ENCODE measurements around the gene UAP1L1.

The UAP1L1 gene

GRCh38 chr9:137084526-137084925, 7.2 kb downstream of the UAP1L1 start:
- H2AFZ ChIP-seq (ENCODE audit: low read depth) = no peak overlapping the region
- TF ChIP-seq CTCF (conservative IDR thresholded peaks at IDR 0.05; ENCODE audit: low read depth, low read length) = no peak
- no peak overlapping the region for H3K4me2 ChIP-seq
- no peak overlapping the region for H3K9ac ChIP-seq
- no peaks in the 10 kb centered on the region for H3K79me2 ChIP-seq (ENCODE audit: insufficient read depth, low read depth)
- peaks cover 17% of the 10 kb centered on the region for H3K4me1 ChIP-seq (ENCODE audit: low read depth, poor library complexity, severe bottlenecking)
- H4K20me1 ChIP-seq (ENCODE audit: insufficient read depth) = no peaks in the 10 kb centered on the region
- no peak overlapping the region for H3K27ac ChIP-seq
- H3K36me3 ChIP-seq (ENCODE audit: insufficient read depth) = no peaks in the 10 kb centered on the region
- no peaks in the 10 kb centered on the region; the same call in 1 of the 2 replicates for H3K27me3 ChIP-seq (ENCODE audit: insufficient read depth, low read depth)
- no peak overlapping the region for H3K4me3 ChIP-seq (IDR thresholded peaks at IDR 0.05; ENCODE audit: insufficient read depth, low read depth, low read length)

GRCh38 chr9:137085920-137086530, 8.7 kb downstream of the UAP1L1 start:
- Histone ChIP-seq H3K9ac (peak overlapping the region; percentile 95), H2AFZ (ENCODE audit: low read depth) (peak overlapping the region; percentile 83), H3K4me1 (ENCODE audit: low read depth, poor library complexity, severe bottlenecking) (peaks cover 17% of the 10 kb centered on the region), H3K27ac (peak overlapping the region; percentile 81), H3K36me3 (ENCODE audit: insufficient read depth) (no peaks in the 10 kb centered on the region), H4K20me1 (ENCODE audit: insufficient read depth) (no peaks in the 10 kb centered on the region), H3K27me3 (ENCODE audit: insufficient read depth, low read depth) (no peaks in the 10 kb centered on the region), H3K4me2 (peak overlapping the region; percentile 92), H3K79me2 (ENCODE audit: insufficient read depth, low read depth) (no peaks in the 10 kb centered on the region), H3K4me3 (IDR thresholded peaks at IDR 0.05; ENCODE audit: insufficient read depth, low read depth, low read length) (no peak overlapping the region)
- no peak for TF ChIP-seq CTCF (conservative IDR thresholded peaks at IDR 0.05; ENCODE audit: low read depth, low read length)

- no peaks in the 10 kb centered on the region for H3K27me3 ChIP-seq (ENCODE audit: insufficient read depth, low read depth)
- no peak for TF ChIP-seq CTCF (conservative IDR thresholded peaks at IDR 0.05; ENCODE audit: low read depth, low read length)
- peak within 1 kb of the TSS; percentile 97 for H3K4me2 ChIP-seq
- peaks cover 17% of the 10 kb centered on the region for H3K4me1 ChIP-seq (ENCODE audit: low read depth, poor library complexity, severe bottlenecking)
- H3K27ac ChIP-seq = peak within 1 kb of the TSS; percentile 81
- H2AFZ ChIP-seq (ENCODE audit: low read depth) = peak within 1 kb of the TSS; percentile 92
- H4K20me1 ChIP-seq (ENCODE audit: insufficient read depth) = no peaks in the 10 kb centered on the region
- no peak within 1 kb of the TSS for H3K4me3 ChIP-seq (IDR thresholded peaks at IDR 0.05; ENCODE audit: insufficient read depth, low read depth, low read length)
- H3K9ac ChIP-seq = peak within 1 kb of the TSS; percentile 95
- no peaks in the 10 kb centered on the region for H3K79me2 ChIP-seq (ENCODE audit: insufficient read depth, low read depth)
- no peaks in the 10 kb centered on the region for H3K36me3 ChIP-seq (ENCODE audit: insufficient read depth)
These were observed 9.5 kb downstream of the UAP1L1 start, which contains the start of gene MAN1B1 for GRCh38 chr9:137086531-137087408. Gene MAN1B1 (plus strand): TSS chr9:137086985. CDS start chr9:137087000, 15 bp downstream.

GRCh38 chr9:137087409-137087925, 10.2 kb downstream of the UAP1L1 start:
- Histone ChIP-seq H3K36me3 (ENCODE audit: insufficient read depth) (no peaks in the 10 kb centered on the region), H3K9ac (peak overlapping the region; percentile 57; the same call in 1 of the 2 replicates), H3K27ac (peak overlapping the region; percentile 37), H2AFZ (ENCODE audit: low read depth) (peak overlapping the region; percentile 92), H3K4me2 (peak overlapping the region; percentile 97), H3K4me3 (IDR thresholded peaks at IDR 0.05; ENCODE audit: insufficient read depth, low read depth, low read length) (no peak overlapping the region), H4K20me1 (ENCODE audit: insufficient read depth) (no peaks in the 10 kb centered on the region), H3K4me1 (ENCODE audit: low read depth, poor library complexity, severe bottlenecking) (peaks cover 17% of the 10 kb centered on the region), H3K79me2 (ENCODE audit: insufficient read depth, low read depth) (no peaks in the 10 kb centered on the region), H3K27me3 (ENCODE audit: insufficient read depth, low read depth) (no peaks in the 10 kb centered on the region)
- no peak for TF ChIP-seq CTCF (conservative IDR thresholded peaks at IDR 0.05; ENCODE audit: low read depth, low read length)

Measured in KMS-11 (cell line).